Measurements from ENCODE around the gene RAPGEF3.

Gene RAPGEF3

DNA sequence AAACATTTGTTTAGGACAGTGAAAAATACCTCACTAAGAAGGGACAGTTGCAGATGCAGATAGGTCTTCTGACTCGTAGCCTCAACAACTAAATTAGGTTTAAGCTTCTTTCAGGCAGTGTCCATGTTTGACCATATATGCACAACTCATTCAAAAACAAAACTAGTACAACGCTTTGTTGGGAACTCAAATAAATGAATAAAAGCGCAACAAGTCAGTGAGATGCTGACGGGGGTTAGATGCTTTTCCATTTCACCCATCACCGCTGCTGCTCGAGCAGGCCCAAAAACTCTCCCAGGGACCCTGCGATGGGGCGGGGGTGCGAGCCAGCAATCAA lies 53.5 kb downstream of the RAPGEF3 start:
- H3K27ac ChIP-seq: peak overlapping the region; percentile 86
- TF ChIP-seq CTCF (conservative IDR thresholded peaks at IDR 0.05): no peak

DNA sequence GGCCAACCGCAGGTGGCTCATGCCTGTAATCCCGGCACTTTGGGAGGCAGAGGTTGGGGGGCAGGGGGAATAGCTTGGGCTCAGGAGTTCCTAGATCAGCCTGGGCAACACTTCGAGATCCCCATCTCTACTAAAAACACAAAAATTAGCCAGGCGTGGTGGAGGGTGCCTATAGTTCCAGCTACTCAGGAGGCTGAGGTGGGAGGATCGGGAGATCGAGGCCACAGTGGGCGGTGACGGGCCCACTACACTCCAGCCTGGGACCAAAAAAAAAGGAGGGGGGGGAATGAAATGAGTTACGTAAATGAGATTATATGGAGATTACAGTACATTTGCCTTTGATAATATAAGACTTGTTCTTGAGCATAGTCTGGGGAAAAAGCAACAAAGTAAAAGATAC lies 54.0 kb downstream of the RAPGEF3 start:
- peak overlapping the region; percentile 86 for H3K27ac ChIP-seq
- TF ChIP-seq CTCF (conservative IDR thresholded peaks at IDR 0.05): no peak

DNA sequence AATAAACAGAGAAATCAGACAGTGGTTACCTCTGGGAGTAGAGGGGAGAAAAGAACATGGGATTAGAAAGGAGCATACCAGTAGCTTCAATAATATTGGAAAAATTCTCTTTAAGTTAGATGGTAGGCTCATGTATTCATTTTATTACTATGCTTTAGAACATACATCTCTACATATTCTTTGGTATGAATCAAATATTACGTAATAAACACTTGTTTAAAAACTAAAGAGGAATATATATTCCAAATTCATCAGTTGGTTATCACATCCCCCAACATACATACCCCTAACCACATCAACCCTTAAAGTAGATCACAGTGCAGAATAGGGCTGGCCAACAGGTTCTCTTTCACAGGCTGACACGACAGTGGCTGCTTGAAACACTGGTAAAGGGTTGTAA lies 58.4 kb downstream of the RAPGEF3 start:
- H3K27ac ChIP-seq: no peak overlapping the region
- TF ChIP-seq CTCF (conservative IDR thresholded peaks at IDR 0.05): no peak

GRCh38 chr12:47698631-47699030 lies 60.0 kb downstream of the RAPGEF3 start:
- TF ChIP-seq CTCF (conservative IDR thresholded peaks at IDR 0.05): no peak
- H3K27ac ChIP-seq: no peak overlapping the region

DNA sequence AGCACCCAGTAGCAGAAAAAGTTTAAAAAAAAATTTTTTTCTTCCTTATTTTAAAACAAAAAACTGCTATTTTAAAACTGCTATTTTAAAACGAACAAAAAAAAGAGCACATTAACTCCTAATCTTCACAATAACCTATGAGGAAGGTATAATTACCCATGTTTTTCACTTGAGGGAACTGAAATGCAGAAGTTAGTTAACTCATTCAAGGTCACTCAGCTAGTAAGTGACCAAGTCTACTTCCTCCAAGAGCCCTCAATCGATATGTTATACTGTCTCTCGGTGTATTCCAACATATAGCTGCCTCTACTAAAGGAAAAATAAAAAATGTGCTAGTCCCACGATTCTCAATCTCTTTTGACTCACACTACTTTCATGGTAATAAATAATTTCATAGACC lies 60.6 kb downstream of the RAPGEF3 start:
- H3K27ac ChIP-seq: no peak overlapping the region
- TF ChIP-seq CTCF (conservative IDR thresholded peaks at IDR 0.05): no peak

GRCh38 chr12:47689215-47689614 lies 69.5 kb downstream of the RAPGEF3 start:
- no peak overlapping the region for H3K27ac ChIP-seq
- no peak for TF ChIP-seq CTCF (conservative IDR thresholded peaks at IDR 0.05)

DNA sequence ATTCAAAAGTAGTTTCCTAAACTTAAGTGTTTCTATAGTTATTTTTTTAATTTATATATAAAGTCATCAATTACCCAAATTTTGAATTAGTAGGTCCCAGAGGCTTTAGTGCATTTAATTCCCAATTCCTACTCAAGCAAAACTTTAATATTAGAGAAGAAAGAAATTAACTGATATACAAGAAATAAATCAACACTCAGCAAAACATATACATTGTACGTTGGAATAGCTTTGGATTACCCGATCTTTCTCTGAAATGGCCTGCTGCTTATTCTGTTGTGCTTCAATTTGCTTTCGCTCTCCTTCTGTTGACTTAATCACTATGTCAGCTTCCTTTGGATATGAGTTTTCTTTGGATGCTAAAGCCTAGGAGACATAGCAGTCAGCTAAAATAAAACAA lies 71.0 kb downstream of the RAPGEF3 start:
- H3K27ac ChIP-seq: no peak overlapping the region
- TF ChIP-seq CTCF (conservative IDR thresholded peaks at IDR 0.05): no peak

All from VCaP (cell line).